Suprapubic skin (tissue), 4 donors: Measurements from ENCODE around the gene RCC2.

Experiments
- CTCF ChIP-seq, 2 donors: fragments of 200-600 bp in 1 of 2; fragments of 450-650 bp in 1 of 2; sonication (generic) in 1 of 2; IDR thresholded peaks; one replicate each; pipeline ENCODE4 v1.5.1; 2016 to 2019; ENCODE audit warnings: antibody characterized with exemption in 2 of 2, mild to moderate bottlenecking in 1 of 2, moderate library complexity in 1 of 2
- EP300 ChIP-seq: sonication (generic); formaldehyde crosslinking; IDR thresholded peaks from one replicate; pipeline ENCODE4 v1.6.1; 2017; ENCODE audit warnings: antibody characterized with exemption
- POLR2A ChIP-seq, 2 donors: fragments of 450-650 bp; IDR thresholded peaks; one replicate each; pipeline ENCODE4 v1.6.1; 2017; ENCODE audit warnings: antibody characterized with exemption in 2 of 2, mild to moderate bottlenecking in 2 of 2, moderate library complexity in 2 of 2
- POLR2AphosphoS5 ChIP-seq, 3 donors: sonication (generic); formaldehyde crosslinking; IDR thresholded peaks; one replicate each; pipeline ENCODE4 v1.6.1; 2017; ENCODE audit warnings: antibody characterized with exemption in 3 of 3

- TF ChIP-seq CTCF (IDR thresholded peaks at IDR 0.05) (no peak), POLR2A (IDR thresholded peaks at IDR 0.05) (no peak), POLR2AphosphoS5 (IDR thresholded peaks at IDR 0.05) (no peak), EP300 (no peak)
Observed at GRCh38 chr1:17447501-17447992, 8.1 kb upstream of the RCC2 start.
